IPS-20b (cell line): ENCODE measurements around the gene PRPS1.
"Not testable (repeated sequence)": the region's sequence is repeated elsewhere in the genome, so short reads cannot be mapped to it uniquely, and the experiment has no call there.

ENCODE experiments used
- H3K27ac ChIP-seq: one replicate; pipeline ENCODE4 v1.5.1; 2013; ENCODE audit warnings: low read length
- H3K27me3 ChIP-seq: 2 replicates; pipeline ENCODE4 v1.6.1; 2013; ENCODE audit warnings: mild to moderate bottlenecking, low read length, inconsistent platforms; ENCODE audit not compliant: insufficient read depth
- H3K36me3 ChIP-seq: 2 replicates; pipeline ENCODE4 v1.6.1; 2013; ENCODE audit warnings: low read depth, mild to moderate bottlenecking, inconsistent platforms, low read length, moderate library complexity; ENCODE audit not compliant: insufficient read depth
- H3K4me1 ChIP-seq: 2 replicates; pipeline ENCODE4 v1.6.1; 2013; ENCODE audit warnings: mild to moderate bottlenecking, control low read depth, inconsistent platforms, low read length, moderate library complexity; ENCODE audit not compliant: insufficient read depth
- H3K4me3 ChIP-seq: 2 replicates; pipeline ENCODE4 v1.5.1; 2013; ENCODE audit warnings: mild to moderate bottlenecking, low read length, inconsistent platforms
- H3K9ac ChIP-seq: 2 replicates; pipeline ENCODE4 v1.6.1; 2013; ENCODE audit warnings: low read depth, mild to moderate bottlenecking, inconsistent platforms, low read length, moderate library complexity
- H3K9me3 ChIP-seq: 2 replicates; pipeline ENCODE4 v1.6.1; 2013; ENCODE audit warnings: mild to moderate bottlenecking, low read depth, low read length, inconsistent platforms; ENCODE audit not compliant: insufficient read depth

Gene PRPS1

DNA sequence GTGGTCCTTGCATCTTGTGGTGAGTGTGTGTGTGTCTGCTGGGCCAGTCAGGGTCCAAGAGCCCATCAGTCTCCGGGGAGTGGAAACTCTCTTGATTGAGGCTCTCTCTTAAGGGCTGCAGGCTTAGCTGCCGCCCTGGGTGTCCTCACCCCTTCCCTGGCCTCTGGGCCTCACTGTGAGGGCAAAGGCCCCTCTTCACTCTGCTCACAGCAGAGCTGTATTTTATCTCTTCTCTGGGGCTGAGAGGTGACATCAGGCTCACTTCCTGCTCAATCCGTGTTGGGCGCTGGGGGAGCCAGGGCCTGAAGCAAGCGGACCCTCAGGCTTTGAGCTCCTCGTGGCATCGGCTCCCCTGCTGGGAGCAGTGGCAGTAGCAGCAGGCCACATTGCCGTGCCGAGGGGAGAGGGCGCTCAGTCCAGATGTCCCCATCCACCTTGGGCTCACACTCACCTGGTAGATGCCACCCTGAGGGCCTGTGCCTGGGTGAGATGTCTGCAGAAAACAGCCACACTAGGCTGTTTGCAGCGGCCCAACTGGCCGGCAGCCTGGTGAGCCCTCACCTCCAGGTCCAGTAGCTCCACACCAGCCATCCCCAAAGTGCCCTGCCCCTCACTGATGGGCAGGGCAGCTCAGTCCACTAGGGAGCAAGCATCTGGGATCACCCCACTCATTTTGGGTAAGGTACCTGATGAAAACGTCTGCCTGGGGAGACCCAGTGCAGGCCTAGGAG lies 24.7 kb upstream of the PRPS1 start:
- Histone ChIP-seq H3K4me3 (no peak overlapping the region), H3K4me1 (no peaks in the 10 kb centered on the region), H3K27ac (no peak overlapping the region), H3K36me3 (no peaks in the 10 kb centered on the region), H3K27me3 (no peaks in the 10 kb centered on the region), H3K9me3 (no peaks in the 10 kb centered on the region), H3K9ac (no peak overlapping the region)

DNA sequence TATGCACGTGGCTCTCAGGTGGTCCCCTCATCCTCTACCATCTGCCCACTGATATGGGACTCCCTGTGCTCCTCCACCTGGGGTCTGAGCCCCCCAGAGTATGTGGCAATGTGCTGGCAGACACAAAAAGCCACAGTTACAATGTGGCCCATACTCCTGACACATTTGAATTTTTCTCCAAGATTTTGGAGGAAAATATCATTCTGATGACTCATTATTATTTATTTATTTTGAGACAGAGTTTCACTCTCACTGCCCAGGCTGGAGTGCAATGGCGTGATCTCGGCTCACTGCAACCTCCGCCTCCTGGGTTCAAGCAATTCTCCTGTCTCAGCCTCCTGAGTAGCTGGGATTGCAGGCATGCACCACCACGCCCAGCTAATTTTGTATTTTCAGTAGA lies 19.2 kb upstream of the PRPS1 start:
- not testable (repeated sequence) for H3K9me3 ChIP-seq, H3K36me3 ChIP-seq, H3K27ac ChIP-seq, H3K27me3 ChIP-seq, H3K9ac ChIP-seq, H3K4me1 ChIP-seq, H3K4me3 ChIP-seq

DNA sequence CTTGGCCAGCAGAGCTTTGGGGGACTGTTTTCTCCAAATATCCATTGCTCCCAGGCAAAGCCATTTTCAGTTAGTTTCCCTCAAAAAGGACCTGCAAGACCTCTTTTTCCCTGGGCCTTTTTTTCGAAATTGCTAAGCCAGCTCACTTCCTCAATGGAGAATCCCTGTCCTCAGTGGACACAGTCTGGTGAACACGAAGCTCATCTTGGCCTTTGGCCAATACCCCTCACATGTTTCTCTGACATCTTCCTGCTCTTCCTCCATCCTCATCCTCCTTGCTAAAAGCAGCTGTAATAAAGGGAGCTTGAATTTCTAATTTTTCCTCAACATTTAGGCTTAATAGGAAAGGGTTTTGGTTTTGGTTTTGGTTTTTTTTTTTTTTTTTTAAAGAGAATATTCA lies 17.6 kb upstream of the PRPS1 start:
- Histone ChIP-seq H3K9me3 (no peaks in the 10 kb centered on the region), H3K4me1 (no peaks in the 10 kb centered on the region), H3K27ac (no peak overlapping the region), H3K9ac (no peak overlapping the region), H3K36me3 (no peaks in the 10 kb centered on the region), H3K27me3 (no peaks in the 10 kb centered on the region), H3K4me3 (no peak overlapping the region)

DNA sequence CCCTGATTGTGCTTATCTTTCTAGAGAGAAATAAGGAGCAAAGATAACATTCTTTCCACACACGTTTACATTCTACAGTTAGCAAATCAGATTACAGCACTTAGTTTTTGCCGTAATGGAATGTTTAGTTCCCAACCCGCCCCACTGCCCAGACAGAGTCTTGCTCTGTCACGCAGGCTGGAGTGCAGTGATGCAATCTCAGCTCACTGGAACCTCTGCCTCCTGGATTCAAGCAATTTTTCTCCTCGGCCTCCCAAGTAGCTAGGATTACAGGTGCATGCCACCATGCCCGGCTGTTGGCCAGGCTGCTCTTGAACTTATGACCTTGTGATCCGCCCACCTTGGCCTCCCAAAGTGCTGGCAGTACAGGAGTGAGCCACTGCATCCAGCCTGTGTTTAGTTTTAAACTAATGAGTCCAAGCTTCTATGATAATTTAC lies 8.4 kb upstream of the PRPS1 start:
- Histone ChIP-seq H3K27me3 (no peaks in the 10 kb centered on the region), H3K36me3 (no peaks in the 10 kb centered on the region), H3K9me3 (no peaks in the 10 kb centered on the region), H3K9ac (no peak overlapping the region), H3K4me3 (no peak overlapping the region), H3K27ac (no peak overlapping the region), H3K4me1 (no peaks in the 10 kb centered on the region)

DNA sequence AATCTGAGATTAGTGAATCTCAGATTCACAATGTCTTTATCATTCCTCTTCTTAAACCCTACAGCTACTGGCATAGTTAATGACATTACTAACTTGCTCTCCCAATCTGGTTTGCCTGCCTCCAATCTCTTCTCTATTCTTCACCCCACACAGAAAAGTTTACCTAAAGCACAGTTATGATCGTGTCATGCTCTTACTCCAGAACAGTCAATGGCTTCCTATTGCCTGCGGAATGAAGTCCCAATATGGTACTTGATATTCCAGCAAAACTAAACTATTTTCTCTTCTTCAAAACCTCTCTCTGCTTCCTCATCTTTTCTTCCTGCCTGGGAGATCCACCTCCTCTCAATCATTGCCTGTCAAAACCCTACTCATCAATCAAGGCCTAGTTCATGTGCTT lies 3.4 kb upstream of the PRPS1 start:
- Histone ChIP-seq H3K9ac (no peak overlapping the region), H3K9me3 (no peaks in the 10 kb centered on the region), H3K36me3 (no peaks in the 10 kb centered on the region), H3K27me3 (no peaks in the 10 kb centered on the region), H3K4me1 (peaks cover 3% of the 10 kb centered on the region; the same call in 1 of the 2 replicates), H3K27ac (no peak overlapping the region), H3K4me3 (no peak overlapping the region)

DNA sequence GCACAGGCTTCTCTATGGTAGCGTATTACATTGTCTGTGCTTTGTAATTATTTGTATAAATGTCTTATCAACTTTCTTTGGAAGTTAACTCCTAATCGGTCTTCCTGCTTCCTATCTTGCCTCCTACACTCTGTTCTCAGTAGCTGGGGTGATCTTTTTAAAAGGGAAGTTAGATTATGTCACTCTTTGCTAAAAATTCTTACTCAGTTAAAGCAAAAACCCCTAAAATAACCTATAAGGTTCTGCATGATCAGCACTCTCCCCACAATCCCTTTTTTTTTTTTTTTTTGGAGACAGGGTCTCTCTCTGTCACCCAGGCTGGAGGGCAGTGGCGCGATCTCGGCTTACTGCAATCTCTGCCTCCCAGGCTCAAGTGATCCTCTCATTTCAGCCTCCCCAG lies 2.6 kb upstream of the PRPS1 start:
- no peaks in the 10 kb centered on the region for H3K9me3 ChIP-seq
- no peak overlapping the region for H3K9ac ChIP-seq
- H3K27me3 ChIP-seq, result no peaks in the 10 kb centered on the region
- H3K36me3 ChIP-seq, result no peaks in the 10 kb centered on the region
- H3K4me3 ChIP-seq, result no peak overlapping the region
- H3K27ac ChIP-seq, result no peak overlapping the region
- peaks cover 3% of the 10 kb centered on the region; the same call in 1 of the 2 replicates for H3K4me1 ChIP-seq

DNA sequence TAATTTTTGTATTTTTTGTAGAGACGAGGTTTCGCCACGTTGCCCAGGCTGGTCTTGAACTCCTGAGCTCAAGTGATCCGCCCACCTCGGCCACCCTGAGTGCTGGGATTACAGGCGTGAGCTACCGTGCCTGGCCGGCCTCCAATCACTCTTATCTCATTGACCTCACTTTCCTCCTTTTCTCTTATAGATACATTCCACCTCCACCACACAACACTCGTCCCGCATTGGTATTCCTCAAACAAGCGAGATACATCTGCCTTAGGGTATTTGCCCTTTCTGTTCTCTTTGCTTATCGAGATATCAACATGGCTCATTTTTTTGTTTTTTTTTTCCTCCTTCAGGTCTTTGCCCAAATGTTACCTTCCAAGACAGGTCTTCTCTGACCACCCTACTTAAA lies 1.8 kb upstream of the PRPS1 start:
- H3K27ac ChIP-seq, result no peak overlapping the region
- no peaks in the 10 kb centered on the region for H3K27me3 ChIP-seq
- no peak overlapping the region for H3K4me3 ChIP-seq
- no peaks in the 10 kb centered on the region for H3K9me3 ChIP-seq
- peaks cover 3% of the 10 kb centered on the region; the same call in 1 of the 2 replicates for H3K4me1 ChIP-seq
- no peaks in the 10 kb centered on the region for H3K36me3 ChIP-seq
- no peak overlapping the region for H3K9ac ChIP-seq

DNA sequence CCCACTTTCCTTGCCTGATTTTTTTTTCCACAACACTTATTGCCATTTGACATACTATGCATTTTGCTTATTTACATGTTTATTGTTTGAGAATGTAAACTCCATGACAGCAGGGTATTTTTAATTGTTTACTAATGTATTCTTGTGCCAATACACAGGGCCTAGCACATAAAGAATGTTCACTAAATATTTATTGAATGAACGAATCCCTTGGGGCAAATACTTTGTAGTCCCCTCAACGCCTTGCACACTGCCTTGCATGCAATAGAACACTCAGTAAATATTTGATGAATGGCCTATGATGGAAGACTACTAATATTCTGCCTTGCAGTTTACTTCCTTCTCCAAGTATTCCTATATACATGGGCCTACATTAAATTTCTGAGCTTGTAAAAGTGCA lies 1.4 kb upstream of the PRPS1 start:
- no peaks in the 10 kb centered on the region for H3K36me3 ChIP-seq
- H3K27me3 ChIP-seq, result no peaks in the 10 kb centered on the region
- H3K27ac ChIP-seq, result no peak overlapping the region
- H3K9me3 ChIP-seq, result no peaks in the 10 kb centered on the region
- no peak overlapping the region for H3K4me3 ChIP-seq
- H3K9ac ChIP-seq, result no peak overlapping the region
- peaks cover 3% of the 10 kb centered on the region; the same call in 1 of the 2 replicates for H3K4me1 ChIP-seq

DNA sequence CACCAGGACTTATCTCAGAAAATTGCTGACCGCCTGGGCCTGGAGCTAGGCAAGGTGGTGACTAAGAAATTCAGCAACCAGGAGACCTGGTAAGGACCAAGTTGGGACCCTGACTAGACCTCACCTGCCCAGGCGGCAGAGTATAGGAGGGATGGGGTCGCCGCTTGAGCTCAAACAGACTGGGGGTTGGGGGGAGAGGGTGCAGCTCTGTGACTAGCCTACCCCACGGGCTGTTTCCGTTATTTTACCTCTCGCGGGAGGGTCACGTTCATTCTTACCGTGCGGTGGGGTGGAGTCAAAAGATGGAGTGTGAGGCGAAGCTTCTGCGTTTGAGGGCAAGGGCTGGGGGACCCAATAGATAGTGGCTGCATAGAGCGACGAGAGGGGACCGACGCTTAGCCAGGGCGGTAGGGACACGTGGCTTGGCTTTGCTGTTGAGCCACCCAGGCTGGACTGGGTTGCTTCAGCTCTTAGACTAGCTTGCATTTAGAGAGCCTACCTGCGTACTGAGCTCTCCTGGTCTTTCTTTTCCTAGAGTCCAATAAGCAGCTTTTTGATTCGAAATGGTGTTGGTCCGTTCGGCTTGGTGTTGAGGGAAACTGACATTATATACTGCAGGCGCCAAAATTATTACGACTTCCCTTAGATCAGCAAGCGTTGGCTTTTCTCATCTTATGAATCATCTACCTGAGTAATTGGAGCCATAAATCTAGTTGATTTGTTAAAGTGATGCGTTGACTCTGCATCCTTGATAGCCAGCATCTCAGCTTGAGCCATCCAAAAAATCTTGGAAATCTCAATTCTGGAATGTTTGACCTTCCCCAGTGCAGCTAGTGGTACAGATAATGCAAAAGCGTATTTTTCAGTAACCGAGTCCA lies 591 bp downstream of the PRPS1 start:
- H3K4me1 ChIP-seq, result peaks cover 3% of the 10 kb centered on the region; the same call in 1 of the 2 replicates
- no peaks in the 10 kb centered on the region for H3K27me3 ChIP-seq
- peak overlapping the region; percentile 60 for H3K27ac ChIP-seq
- H3K36me3 ChIP-seq, result no peaks in the 10 kb centered on the region
- H3K9ac ChIP-seq, result peak overlapping the region; percentile 89
- peak overlapping the region; percentile 79 for H3K4me3 ChIP-seq
- H3K9me3 ChIP-seq, result no peaks in the 10 kb centered on the region

DNA sequence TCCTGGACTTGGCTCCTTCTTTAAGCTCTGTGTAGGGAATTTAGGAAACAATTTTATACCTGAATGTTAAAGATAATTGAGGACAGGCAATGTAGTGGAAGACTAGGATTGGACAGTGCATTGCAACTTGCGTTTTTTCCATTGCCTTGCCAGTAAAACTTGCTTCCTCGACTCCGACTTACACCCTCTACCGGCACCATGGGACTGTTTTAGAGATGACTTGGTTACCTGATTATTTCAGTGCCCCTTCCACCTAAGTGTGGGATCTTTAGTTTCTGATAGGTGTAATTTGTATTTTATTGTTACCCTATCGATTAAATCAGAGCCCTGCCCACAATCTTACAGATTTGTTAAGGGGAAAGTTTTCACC lies 1.2 kb downstream of the PRPS1 start:
- Histone ChIP-seq H3K9ac (peak overlapping the region; percentile 89), H3K36me3 (no peaks in the 10 kb centered on the region), H3K27me3 (no peaks in the 10 kb centered on the region), H3K27ac (no peak overlapping the region), H3K4me1 (peaks cover 3% of the 10 kb centered on the region; the same call in 1 of the 2 replicates), H3K9me3 (no peaks in the 10 kb centered on the region), H3K4me3 (peak overlapping the region; percentile 79)

DNA sequence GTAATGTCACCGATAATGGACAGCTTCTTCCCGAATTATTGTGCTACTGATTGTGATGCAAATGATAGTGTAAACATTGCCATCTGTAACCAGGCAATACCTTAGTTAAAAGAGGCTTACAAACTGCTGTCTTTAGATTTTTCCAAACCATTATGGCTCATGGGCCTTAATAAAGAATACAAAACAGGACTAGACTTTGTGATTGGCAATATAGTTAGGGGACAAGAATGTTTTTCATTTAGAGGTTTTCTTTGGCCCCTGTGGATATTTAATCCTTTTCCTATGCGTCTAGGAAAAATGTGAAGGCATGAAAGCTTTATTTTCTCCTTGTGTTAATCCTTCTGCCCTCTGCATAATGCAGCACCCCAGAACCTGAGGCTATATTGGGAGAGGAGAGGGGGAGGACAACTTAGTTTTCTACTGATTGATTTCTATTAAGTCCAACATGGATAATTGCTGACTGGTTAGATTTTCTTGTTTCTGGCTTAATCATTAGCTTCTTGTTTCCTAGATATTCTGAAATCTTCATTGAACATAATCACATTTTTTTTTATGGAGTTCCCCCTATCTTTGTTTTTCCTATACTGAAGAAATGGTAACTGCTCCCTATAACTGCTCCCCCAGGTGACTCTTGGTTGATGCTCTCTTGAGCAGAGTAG lies 1.9 kb downstream of the PRPS1 start:
- Histone ChIP-seq H3K27me3 (no peaks in the 10 kb centered on the region), H3K27ac (no peak overlapping the region), H3K36me3 (no peaks in the 10 kb centered on the region), H3K4me3 (peak overlapping the region; percentile 79), H3K9me3 (no peaks in the 10 kb centered on the region), H3K4me1 (peaks cover 3% of the 10 kb centered on the region; the same call in 1 of the 2 replicates), H3K9ac (peak overlapping the region; percentile 89; the same call in 1 of the 2 replicates)
